Measurements from ENCODE around the gene SPTBN5.

The SPTBN5 gene

DNA sequence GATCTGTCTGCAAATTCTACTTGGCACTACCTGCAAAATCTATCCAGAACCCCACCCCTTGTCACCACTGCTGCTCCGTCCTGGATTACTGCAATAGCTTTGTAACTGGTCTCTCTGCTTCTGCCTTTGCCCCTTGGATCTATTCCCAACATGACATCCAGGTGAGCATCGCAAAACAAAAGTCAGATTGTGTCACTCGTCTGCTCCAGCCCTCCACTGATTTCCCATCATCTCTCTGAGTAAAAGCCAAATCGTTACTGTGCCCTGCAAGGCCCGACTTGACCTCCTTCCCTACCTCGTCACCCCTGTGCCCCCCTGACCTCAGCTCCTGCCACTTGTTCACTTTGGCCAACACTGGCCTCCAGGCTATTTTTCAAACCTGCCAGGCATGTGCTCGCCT is 9.4 kb downstream of the SPTBN5 start:
- H4K20me1 ChIP-seq (ENCODE audit: control insufficient read depth, insufficient read depth, low read depth, low read length): no peaks in the 10 kb centered on the region
- H3K27ac ChIP-seq (ENCODE audit: low read depth, low read length): no peak overlapping the region
- H3K27me3 ChIP-seq (ENCODE audit: control insufficient read depth, low read length): no peaks in the 10 kb centered on the region
- H3K79me2 ChIP-seq (ENCODE audit: control insufficient read depth, low read length): no peaks in the 10 kb centered on the region
- no peak overlapping the region for H3K4me2 ChIP-seq (ENCODE audit: low read length)
- H3K4me1 ChIP-seq (ENCODE audit: control insufficient read depth, low read length): peaks cover 25% of the 10 kb centered on the region
- H3K9me3 ChIP-seq (ENCODE audit: control insufficient read depth, insufficient read depth, low read length): no peaks in the 10 kb centered on the region
- H3K4me3 ChIP-seq (ENCODE audit: low read length): no peak overlapping the region
- no peaks in the 10 kb centered on the region for H3K9me2 ChIP-seq (replicated peaks; ENCODE audit: control insufficient read depth, low read length)
- TF ChIP-seq, protein P1, sequence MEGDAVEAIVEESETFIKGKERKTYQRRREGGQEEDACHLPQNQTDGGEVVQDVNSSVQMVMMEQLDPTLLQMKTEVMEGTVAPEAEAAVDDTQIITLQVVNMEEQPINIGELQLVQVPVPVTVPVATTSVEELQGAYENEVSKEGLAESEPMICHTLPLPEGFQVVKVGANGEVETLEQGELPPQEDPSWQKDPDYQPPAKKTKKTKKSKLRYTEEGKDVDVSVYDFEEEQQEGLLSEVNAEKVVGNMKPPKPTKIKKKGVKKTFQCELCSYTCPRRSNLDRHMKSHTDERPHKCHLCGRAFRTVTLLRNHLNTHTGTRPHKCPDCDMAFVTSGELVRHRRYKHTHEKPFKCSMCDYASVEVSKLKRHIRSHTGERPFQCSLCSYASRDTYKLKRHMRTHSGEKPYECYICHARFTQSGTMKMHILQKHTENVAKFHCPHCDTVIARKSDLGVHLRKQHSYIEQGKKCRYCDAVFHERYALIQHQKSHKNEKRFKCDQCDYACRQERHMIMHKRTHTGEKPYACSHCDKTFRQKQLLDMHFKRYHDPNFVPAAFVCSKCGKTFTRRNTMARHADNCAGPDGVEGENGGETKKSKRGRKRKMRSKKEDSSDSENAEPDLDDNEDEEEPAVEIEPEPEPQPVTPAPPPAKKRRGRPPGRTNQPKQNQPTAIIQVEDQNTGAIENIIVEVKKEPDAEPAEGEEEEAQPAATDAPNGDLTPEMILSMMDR (IDR thresholded peaks at IDR 0.05; ENCODE audit: low read depth, low read length, poor library complexity, severe bottlenecking): no peak
- no peak for TF ChIP-seq EZH2phosphoT487 (IDR thresholded peaks at IDR 0.05; ENCODE audit: borderline replicate concordance, low read length)
- no peaks in the 10 kb centered on the region for H3F3A ChIP-seq (ENCODE audit: control insufficient read depth, insufficient read depth)
- no peaks in the 10 kb centered on the region for H3K36me3 ChIP-seq (ENCODE audit: control insufficient read depth, low read length)

DNA sequence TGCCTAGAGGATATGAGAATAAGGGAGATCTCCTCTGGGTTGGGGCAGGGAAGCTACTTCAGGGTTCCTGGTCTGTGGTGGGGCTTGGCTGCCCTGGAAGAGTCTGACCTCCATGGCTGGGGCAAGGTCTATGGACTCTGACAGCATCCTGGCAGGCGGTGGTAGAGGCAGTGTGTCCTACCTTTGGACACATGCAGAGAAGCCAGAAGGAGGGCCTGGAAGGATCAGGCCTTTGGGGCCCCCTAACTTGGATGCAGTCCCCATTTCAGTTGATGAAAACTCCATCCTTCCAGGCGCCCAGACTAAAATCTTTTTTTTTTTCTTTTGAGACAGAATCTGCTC is 10.4 kb downstream of the SPTBN5 start:
- peaks cover 15% of the 10 kb centered on the region for H3K4me1 ChIP-seq (ENCODE audit: control insufficient read depth, low read length)
- H3K27ac ChIP-seq (ENCODE audit: low read depth, low read length): no peak overlapping the region
- H3K9me2 ChIP-seq (replicated peaks; ENCODE audit: control insufficient read depth, low read length): no peaks in the 10 kb centered on the region
- H3K4me3 ChIP-seq (ENCODE audit: low read length): no peak overlapping the region
- no peaks in the 10 kb centered on the region for H3K9me3 ChIP-seq (ENCODE audit: control insufficient read depth, insufficient read depth, low read length)
- no peaks in the 10 kb centered on the region for H3K79me2 ChIP-seq (ENCODE audit: control insufficient read depth, low read length)
- H3K4me2 ChIP-seq (ENCODE audit: low read length): no peak overlapping the region
- H4K20me1 ChIP-seq (ENCODE audit: control insufficient read depth, insufficient read depth, low read depth, low read length): no peaks in the 10 kb centered on the region
- H3K36me3 ChIP-seq (ENCODE audit: control insufficient read depth, low read length): no peaks in the 10 kb centered on the region
- TF ChIP-seq, protein P1 (IDR thresholded peaks at IDR 0.05; ENCODE audit: low read depth, low read length, poor library complexity, severe bottlenecking): no peak
- no peak for TF ChIP-seq EZH2phosphoT487 (IDR thresholded peaks at IDR 0.05; ENCODE audit: borderline replicate concordance, low read length)
- no peaks in the 10 kb centered on the region for H3F3A ChIP-seq (ENCODE audit: control insufficient read depth, insufficient read depth)
- H3K27me3 ChIP-seq (ENCODE audit: control insufficient read depth, low read length): no peaks in the 10 kb centered on the region

DNA sequence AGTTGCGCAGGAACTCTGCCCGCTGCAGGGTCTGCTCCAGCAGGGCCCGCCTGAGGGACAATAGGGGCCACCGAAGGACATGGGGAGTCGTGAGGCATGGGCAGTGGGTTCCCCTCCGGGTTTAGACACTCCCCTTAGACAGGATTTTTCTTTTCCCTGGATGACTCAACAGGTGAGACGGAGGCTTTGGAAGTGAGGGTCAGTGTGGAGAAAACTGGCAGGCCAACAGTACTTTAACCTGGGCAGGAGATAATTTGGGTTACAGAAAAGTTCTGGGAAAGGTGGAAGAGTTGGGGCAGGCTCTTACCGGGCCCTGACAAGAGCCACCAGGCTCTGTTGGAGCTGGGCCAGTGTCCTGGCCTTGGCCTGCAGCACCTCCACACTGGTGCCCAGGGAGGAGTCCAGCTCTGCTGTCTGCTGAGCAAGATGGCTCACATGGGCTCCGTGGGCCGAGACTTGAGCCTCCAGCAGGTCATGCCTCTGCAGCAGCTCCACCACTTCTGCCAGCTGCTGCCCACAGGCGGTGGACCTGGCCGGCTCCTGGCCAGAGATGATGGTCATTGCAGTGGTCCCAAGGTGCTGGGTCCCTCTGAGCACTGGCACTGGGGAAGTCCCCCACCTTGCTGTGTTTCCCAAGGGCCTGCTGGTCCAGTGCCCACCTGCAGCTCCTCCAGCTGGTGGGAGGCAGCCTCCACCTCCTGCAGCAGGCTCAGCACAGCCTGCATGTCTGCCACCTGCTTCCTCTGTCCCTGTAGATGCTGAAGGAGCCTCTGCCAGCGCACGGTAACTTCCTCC is 11.0 kb downstream of the SPTBN5 start:
- no peak overlapping the region for H3K27ac ChIP-seq (ENCODE audit: low read depth, low read length)
- H3K36me3 ChIP-seq (ENCODE audit: control insufficient read depth, low read length): no peaks in the 10 kb centered on the region
- no peaks in the 10 kb centered on the region for H3K27me3 ChIP-seq (ENCODE audit: control insufficient read depth, low read length)
- no peak overlapping the region for H3K4me2 ChIP-seq (ENCODE audit: low read length)
- H3K79me2 ChIP-seq (ENCODE audit: control insufficient read depth, low read length): no peaks in the 10 kb centered on the region
- no peaks in the 10 kb centered on the region for H3F3A ChIP-seq (ENCODE audit: control insufficient read depth, insufficient read depth)
- no peaks in the 10 kb centered on the region for H3K9me3 ChIP-seq (ENCODE audit: control insufficient read depth, insufficient read depth, low read length)
- peaks cover 10% of the 10 kb centered on the region for H3K4me1 ChIP-seq (ENCODE audit: control insufficient read depth, low read length)
- no peaks in the 10 kb centered on the region for H4K20me1 ChIP-seq (ENCODE audit: control insufficient read depth, insufficient read depth, low read depth, low read length)
- H3K4me3 ChIP-seq (ENCODE audit: low read length): no peak overlapping the region
- no peaks in the 10 kb centered on the region for H3K9me2 ChIP-seq (replicated peaks; ENCODE audit: control insufficient read depth, low read length)
- TF ChIP-seq, protein P1 (IDR thresholded peaks at IDR 0.05; ENCODE audit: low read depth, low read length, poor library complexity, severe bottlenecking): no peak

All from DOHH2 (cell line).